Ureter (tissue), 1 donor: Measurements from ENCODE around the gene RCN1. TPM values are rescaled to one million over a fixed set of nuclear protein-coding genes. Genes with fewer than 3 reads are reported as not detected.
"Not testable (repeated sequence)": the region's sequence is repeated elsewhere in the genome, so short reads cannot be mapped to it uniquely, and the experiment has no call there.

Experiments
- DNase-seq: peaks from one replicate; pipeline ENCODE4 v3.0.0-alpha.2; 2020; ENCODE audit warnings: low spot score
- total RNA-seq: library from RNA; stranded (reverse); gene quantifications from one replicate; pipeline ENCODE4 v1.2.4, GENCODE V29; 2023
- donor health status: DM: yes; HTN: yes; CAD: no.

The RCN1 gene
- total RNA-seq, 1 donor from 2014 or later, result 159 TPM

GRCh38 chr11:32079553-32079952, 11.3 kb upstream of the RCN1 start:
- no peak for DNase-seq

- DNase-seq, result no peak
Measured at GRCh38 chr11:32080361-32080980, 10.4 kb upstream of the RCN1 start.

- DNase-seq, result no peak
Measured at GRCh38 chr11:32081129-32081641, 9.7 kb upstream of the RCN1 start.

GRCh38 chr11:32081901-32082300, 9.0 kb upstream of the RCN1 start:
- no peak for DNase-seq

- DNase-seq, result no peak
Measured at GRCh38 chr11:32082346-32082986, 8.4 kb upstream of the RCN1 start.

GRCh38 chr11:32087597-32087996, 3.3 kb upstream of the RCN1 start:
- no peak for DNase-seq

- peak; percentile 71 for DNase-seq
Measured at GRCh38 chr11:32088117-32088941, 2.5 kb upstream of the RCN1 start.

GRCh38 chr11:32092581-32093170, 1.8 kb downstream of the RCN1 start:
- DNase-seq, result no peak

GRCh38 chr11:32094923-32095322, 4.0 kb downstream of the RCN1 start:
- DNase-seq, result no peak

GRCh38 chr11:32098142-32098903, 7.4 kb downstream of the RCN1 start:
- DNase-seq, result no peak

GRCh38 chr11:32099516-32099915, 8.6 kb downstream of the RCN1 start:
- DNase-seq, result no peak

- DNase-seq, result no peak
Measured at GRCh38 chr11:32100495-32100894, 9.6 kb downstream of the RCN1 start.

GRCh38 chr11:32101791-32102190, 10.9 kb downstream of the RCN1 start:
- DNase-seq, result no peak

- not testable (repeated sequence) for DNase-seq
Measured at GRCh38 chr11:32103121-32103719, 12.3 kb downstream of the RCN1 start.

GRCh38 chr11:32103941-32104340, 13.1 kb downstream of the RCN1 start:
- no peak for DNase-seq

- DNase-seq, result no peak
Measured at GRCh38 chr11:32105871-32106560, 15.1 kb downstream of the RCN1 start.

GRCh38 chr11:32107647-32108046, 16.8 kb downstream of the RCN1 start:
- DNase-seq, result no peak

GRCh38 chr11:32108576-32108975, 17.7 kb downstream of the RCN1 start:
- no peak for DNase-seq

- no peak for DNase-seq
Measured at GRCh38 chr11:32109138-32109537, 18.3 kb downstream of the RCN1 start.

GRCh38 chr11:32109592-32109991, 18.7 kb downstream of the RCN1 start:
- DNase-seq, result no peak
